ENCODE measurements around the gene TPGS2.

DNA sequence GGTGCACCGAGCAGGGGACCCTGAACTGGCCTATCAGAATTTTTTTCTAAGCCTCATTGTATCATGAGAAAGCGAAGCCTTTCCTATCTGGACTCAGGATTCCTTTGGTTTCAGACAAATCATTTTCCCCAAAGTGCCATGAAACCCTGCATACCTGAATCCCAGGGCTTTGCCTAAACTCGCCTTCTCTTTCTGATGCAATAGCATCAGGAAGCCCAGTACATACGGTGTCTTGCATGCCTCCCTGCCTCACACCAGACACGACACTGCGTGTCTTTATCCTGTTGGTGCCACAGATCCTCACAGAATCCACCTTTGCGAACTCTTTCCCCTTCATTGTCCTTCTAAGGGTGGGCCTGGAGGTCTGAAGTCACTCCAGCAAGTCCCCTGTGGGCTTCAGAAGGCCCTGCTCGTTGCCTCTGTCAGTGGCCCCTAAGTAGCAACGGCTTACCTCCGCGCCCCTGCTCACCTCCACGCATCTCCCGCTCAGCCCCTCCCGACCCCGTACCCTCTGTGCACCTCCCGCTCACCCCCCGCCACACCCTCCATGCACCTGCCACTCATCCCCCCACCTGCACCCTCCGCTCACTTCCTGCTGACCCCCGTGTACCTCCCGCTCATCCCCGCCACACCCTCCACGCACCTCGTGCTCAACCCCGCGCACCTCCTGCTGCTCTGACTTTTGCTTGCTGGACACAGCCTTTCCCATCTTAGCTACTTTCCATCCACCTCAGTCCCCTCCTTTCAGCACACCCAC is 83.4 kb downstream of the TPGS2 start:
- TF ChIP-seq, protein P1, sequence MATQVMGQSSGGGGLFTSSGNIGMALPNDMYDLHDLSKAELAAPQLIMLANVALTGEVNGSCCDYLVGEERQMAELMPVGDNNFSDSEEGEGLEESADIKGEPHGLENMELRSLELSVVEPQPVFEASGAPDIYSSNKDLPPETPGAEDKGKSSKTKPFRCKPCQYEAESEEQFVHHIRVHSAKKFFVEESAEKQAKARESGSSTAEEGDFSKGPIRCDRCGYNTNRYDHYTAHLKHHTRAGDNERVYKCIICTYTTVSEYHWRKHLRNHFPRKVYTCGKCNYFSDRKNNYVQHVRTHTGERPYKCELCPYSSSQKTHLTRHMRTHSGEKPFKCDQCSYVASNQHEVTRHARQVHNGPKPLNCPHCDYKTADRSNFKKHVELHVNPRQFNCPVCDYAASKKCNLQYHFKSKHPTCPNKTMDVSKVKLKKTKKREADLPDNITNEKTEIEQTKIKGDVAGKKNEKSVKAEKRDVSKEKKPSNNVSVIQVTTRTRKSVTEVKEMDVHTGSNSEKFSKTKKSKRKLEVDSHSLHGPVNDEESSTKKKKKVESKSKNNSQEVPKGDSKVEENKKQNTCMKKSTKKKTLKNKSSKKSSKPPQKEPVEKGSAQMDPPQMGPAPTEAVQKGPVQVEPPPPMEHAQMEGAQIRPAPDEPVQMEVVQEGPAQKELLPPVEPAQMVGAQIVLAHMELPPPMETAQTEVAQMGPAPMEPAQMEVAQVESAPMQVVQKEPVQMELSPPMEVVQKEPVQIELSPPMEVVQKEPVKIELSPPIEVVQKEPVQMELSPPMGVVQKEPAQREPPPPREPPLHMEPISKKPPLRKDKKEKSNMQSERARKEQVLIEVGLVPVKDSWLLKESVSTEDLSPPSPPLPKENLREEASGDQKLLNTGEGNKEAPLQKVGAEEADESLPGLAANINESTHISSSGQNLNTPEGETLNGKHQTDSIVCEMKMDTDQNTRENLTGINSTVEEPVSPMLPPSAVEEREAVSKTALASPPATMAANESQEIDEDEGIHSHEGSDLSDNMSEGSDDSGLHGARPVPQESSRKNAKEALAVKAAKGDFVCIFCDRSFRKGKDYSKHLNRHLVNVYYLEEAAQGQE (IDR thresholded peaks at IDR 0.05; ENCODE audit: low read depth, low read length): no peak
- TF ChIP-seq USF2 (IDR thresholded peaks at IDR 0.05; ENCODE audit: borderline replicate concordance, low read depth, low read length) (no peak), FOXM1 (IDR thresholded peaks at IDR 0.05; ENCODE audit: low read depth) (no peak), JUND (IDR thresholded peaks at IDR 0.05) (no peak), MXI1 (IDR thresholded peaks at IDR 0.05; ENCODE audit: low read depth, low read length) (no peak), GATA2 (CRISPR knock-in tag; IDR thresholded peaks at IDR 0.05) (no peak), RCOR1 (IDR thresholded peaks at IDR 0.05; ENCODE audit: low read length) (no peak)
- TF ChIP-seq, protein P2, sequence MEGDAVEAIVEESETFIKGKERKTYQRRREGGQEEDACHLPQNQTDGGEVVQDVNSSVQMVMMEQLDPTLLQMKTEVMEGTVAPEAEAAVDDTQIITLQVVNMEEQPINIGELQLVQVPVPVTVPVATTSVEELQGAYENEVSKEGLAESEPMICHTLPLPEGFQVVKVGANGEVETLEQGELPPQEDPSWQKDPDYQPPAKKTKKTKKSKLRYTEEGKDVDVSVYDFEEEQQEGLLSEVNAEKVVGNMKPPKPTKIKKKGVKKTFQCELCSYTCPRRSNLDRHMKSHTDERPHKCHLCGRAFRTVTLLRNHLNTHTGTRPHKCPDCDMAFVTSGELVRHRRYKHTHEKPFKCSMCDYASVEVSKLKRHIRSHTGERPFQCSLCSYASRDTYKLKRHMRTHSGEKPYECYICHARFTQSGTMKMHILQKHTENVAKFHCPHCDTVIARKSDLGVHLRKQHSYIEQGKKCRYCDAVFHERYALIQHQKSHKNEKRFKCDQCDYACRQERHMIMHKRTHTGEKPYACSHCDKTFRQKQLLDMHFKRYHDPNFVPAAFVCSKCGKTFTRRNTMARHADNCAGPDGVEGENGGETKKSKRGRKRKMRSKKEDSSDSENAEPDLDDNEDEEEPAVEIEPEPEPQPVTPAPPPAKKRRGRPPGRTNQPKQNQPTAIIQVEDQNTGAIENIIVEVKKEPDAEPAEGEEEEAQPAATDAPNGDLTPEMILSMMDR (IDR thresholded peaks at IDR 0.05): no peak

All from SK-N-SH (cell line).